GM19463 (cell line): ENCODE measurements around the gene STAC3.

Experiments used
- ATAC-seq: cut with Tn5 transposase; IDR thresholded peaks from one replicate; pipeline ENCODE4 v1.9.1; 2021; ENCODE audit warnings: mild to moderate bottlenecking, moderate library complexity; ENCODE audit not compliant: unreplicated experiment

The STAC3 gene

GRCh38 chr12:57224278-57224972, 26.6 kb downstream of the STAC3 start:
- ATAC-seq, result no peak

- no peak for ATAC-seq
Measured at GRCh38 chr12:57223191-57224165, 27.5 kb downstream of the STAC3 start.

GRCh38 chr12:57222286-57223190, 28.4 kb downstream of the STAC3 start:
- ATAC-seq, result no peak

GRCh38 chr12:57221169-57221917, 29.6 kb downstream of the STAC3 start:
- no peak for ATAC-seq

GRCh38 chr12:57220770-57221168, 30.2 kb downstream of the STAC3 start:
- ATAC-seq, result no peak

- ATAC-seq, result no peak
Measured at GRCh38 chr12:57219993-57220754, 30.8 kb downstream of the STAC3 start.

- ATAC-seq, result no peak
Measured at GRCh38 chr12:57219205-57219992, 31.6 kb downstream of the STAC3 start.

GRCh38 chr12:57218030-57218853, 32.7 kb downstream of the STAC3 start:
- ATAC-seq, result no peak

GRCh38 chr12:57216921-57217879, 33.8 kb downstream of the STAC3 start:
- ATAC-seq, result no peak

- ATAC-seq, result peak; percentile 25
Measured at GRCh38 chr12:57216014-57216911, 34.7 kb downstream of the STAC3 start, which contains the start of gene NXPH4. Gene NXPH4, plus strand, starts transcription at chr12:57216794. Its CDS starts 176 bp downstream, at chr12:57216970.

GRCh38 chr12:57215668-57216013, 35.3 kb downstream of the STAC3 start:
- peak; percentile 60 for ATAC-seq

- no peak for ATAC-seq
Measured at GRCh38 chr12:57215065-57215464, 35.9 kb downstream of the STAC3 start.

GRCh38 chr12:57214398-57214781, 36.6 kb downstream of the STAC3 start:
- no peak for ATAC-seq

GRCh38 chr12:57213763-57214397, 37.1 kb downstream of the STAC3 start:
- ATAC-seq, result no peak

GRCh38 chr12:57213058-57213715, 37.8 kb downstream of the STAC3 start:
- ATAC-seq, result no peak
